ENCODE data around the gene DDR2. TPM values are rescaled to one million over a fixed set of nuclear protein-coding genes. Genes with fewer than 3 reads are reported as not detected.

The DDR2 gene
- total and polyA plus RNA-seq, 8 donors: 6.8 to 117 (median 34.1) TPM

DNA sequence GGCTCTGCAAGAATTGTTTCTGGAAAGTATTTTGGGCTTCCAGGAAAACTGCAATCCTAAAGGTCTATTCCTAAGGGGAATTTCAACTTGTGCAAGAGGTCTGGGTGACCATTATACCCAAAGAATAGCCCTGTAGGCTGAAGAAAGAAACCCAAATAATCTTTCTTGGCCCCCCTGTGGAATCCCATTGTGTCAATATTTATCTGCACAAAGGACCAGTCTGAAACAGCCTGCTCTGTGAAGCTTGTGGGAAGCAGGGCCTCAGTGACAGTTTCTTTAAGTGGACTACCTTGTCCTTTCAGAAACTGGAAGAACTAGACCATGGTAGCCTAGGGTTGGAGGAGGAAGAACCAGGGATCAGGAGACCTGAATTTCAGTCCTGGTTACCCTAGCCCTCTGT lies 99.8 kb downstream of the DDR2 start:
- no peak for TF ChIP-seq EP300 (IDR thresholded peaks at IDR 0.05)
- TF ChIP-seq POLR2A (IDR thresholded peaks at IDR 0.05): no peak
- TF ChIP-seq POLR2AphosphoS5 (IDR thresholded peaks at IDR 0.05): no peak
- TF ChIP-seq, protein P1, sequence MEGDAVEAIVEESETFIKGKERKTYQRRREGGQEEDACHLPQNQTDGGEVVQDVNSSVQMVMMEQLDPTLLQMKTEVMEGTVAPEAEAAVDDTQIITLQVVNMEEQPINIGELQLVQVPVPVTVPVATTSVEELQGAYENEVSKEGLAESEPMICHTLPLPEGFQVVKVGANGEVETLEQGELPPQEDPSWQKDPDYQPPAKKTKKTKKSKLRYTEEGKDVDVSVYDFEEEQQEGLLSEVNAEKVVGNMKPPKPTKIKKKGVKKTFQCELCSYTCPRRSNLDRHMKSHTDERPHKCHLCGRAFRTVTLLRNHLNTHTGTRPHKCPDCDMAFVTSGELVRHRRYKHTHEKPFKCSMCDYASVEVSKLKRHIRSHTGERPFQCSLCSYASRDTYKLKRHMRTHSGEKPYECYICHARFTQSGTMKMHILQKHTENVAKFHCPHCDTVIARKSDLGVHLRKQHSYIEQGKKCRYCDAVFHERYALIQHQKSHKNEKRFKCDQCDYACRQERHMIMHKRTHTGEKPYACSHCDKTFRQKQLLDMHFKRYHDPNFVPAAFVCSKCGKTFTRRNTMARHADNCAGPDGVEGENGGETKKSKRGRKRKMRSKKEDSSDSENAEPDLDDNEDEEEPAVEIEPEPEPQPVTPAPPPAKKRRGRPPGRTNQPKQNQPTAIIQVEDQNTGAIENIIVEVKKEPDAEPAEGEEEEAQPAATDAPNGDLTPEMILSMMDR (IDR thresholded peaks at IDR 0.05): no peak
- no peaks in the 10 kb centered on the region for H3K27me3 ChIP-seq
- H3K27ac ChIP-seq: peak overlapping the region; percentile 36 to 83 (median 69)
- no peak overlapping the region for H3K4me3 ChIP-seq
- no peaks in the 10 kb centered on the region for H3K9me3 ChIP-seq
- no peaks in the 10 kb centered on the region for H3K36me3 ChIP-seq
- no peak for DNase-seq
- intact Hi-C loops (cut with DNase I; ENCODE audit: low total_unique reads): no loop called here
- peaks cover 7 to 48% (median 21%) of the 10 kb centered on the region in 4 donors for H3K4me1 ChIP-seq

DNA sequence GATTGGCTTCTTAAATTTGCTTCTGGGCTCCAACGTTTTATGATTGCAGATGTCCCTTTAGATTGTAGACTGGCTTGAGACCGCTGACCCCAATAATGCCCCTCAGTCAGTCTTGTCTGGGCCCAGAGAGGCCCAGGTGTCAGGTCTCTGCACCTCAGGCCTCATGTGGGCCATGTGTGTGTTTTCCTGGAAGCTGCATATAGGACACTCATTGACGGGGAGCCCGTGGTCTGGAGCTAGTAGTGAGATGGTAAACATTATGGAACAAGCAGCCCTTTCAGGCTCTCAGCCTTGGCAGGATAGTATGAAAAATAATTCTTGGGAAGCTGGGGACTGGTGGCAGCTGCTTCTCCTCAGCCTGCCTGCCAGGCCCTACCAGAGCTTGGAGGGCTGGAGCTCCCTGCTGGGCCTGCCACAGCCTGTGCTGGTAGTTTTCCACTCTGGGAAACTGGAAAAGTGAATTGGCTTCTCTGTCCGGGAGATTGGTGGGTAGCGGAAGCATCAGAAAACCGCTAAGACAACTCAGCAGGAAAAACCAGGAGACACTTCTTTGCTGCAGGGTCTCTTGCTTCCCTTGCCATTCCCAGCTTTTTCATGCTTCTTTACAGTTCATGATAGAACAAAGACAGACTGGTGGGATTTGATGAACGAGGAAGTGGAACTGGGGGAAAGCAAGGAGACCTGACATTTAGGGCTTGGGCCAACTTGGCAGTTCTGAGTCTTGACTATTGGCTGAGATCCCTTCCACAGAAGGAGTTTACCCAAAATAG lies 100.5 kb downstream of the DDR2 start:
- DNase-seq: peak in 1 of 2 donors; percentile 71
- TF ChIP-seq, protein P1 (IDR thresholded peaks at IDR 0.05): no peak
- peak in 1 of 3 donors; percentile 9 for TF ChIP-seq POLR2AphosphoS5 (IDR thresholded peaks at IDR 0.05)
- Histone ChIP-seq H3K27ac (peak overlapping the region; percentile 36 to 83 (median 69)), H3K4me1 (peaks cover 7 to 48% (median 21%) of the 10 kb centered on the region in 4 donors), H3K4me3 (no peak overlapping the region), H3K36me3 (no peaks in the 10 kb centered on the region), H3K27me3 (no peaks in the 10 kb centered on the region), H3K9me3 (no peaks in the 10 kb centered on the region)
- intact Hi-C loops (cut with DNase I; ENCODE audit: low total_unique reads): no loop called here
- 44 to 69% (median 53%) methylated on average over 8 of the region's 8 CpGs for WGBS, 5 donors

DNA sequence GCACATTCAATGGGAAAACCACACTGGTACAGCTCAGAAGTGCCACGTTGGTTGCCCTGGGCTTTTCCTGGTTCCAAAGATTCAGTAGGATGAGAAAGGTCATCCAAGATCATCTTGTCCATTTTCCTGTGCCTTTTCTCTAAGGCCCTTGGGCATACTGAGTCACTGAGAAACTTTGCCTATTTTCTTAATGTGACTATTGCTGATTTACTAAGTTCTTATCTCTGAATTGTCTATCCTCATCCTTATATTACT lies 101.0 kb downstream of the DDR2 start:
- peaks cover 7 to 48% (median 21%) of the 10 kb centered on the region in 4 donors for H3K4me1 ChIP-seq
- TF ChIP-seq EP300 (IDR thresholded peaks at IDR 0.05) (no peak), POLR2A (IDR thresholded peaks at IDR 0.05) (no peak), POLR2AphosphoS5 (IDR thresholded peaks at IDR 0.05) (no peak)
- TF ChIP-seq, protein P1 (IDR thresholded peaks at IDR 0.05): no peak
- no peak for DNase-seq
- intact Hi-C loops (cut with DNase I; ENCODE audit: low total_unique reads): no loop called here
- WGBS, 5 donors: 29 to 50% (median 46%) methylated on average over 1 of the region's 1 CpG
- no peaks in the 10 kb centered on the region for H3K36me3 ChIP-seq
- no peaks in the 10 kb centered on the region for H3K9me3 ChIP-seq
- no peaks in the 10 kb centered on the region for H3K27me3 ChIP-seq
- H3K27ac ChIP-seq: peak overlapping the region in 4 of 5 donors; percentile 67 to 83 (median 70)
- no peak overlapping the region for H3K4me3 ChIP-seq

DNA sequence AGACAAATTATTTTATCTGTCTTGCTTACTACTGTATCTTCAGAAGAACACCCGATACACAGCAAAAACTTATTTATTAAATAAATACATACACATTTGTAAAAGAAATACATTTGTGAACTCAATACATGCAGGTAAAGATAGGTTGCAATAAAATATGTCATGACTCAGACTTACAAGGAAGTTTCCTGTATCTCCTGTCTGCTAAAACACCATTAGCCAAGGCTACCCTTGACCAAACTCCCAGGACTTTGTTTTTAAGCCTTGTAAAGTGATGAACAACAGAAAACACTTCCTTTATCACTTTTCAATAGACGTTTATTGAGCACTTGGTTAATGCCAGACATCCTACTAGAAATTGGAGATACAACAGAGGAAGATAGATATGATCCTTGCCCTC lies 101.8 kb downstream of the DDR2 start:
- no peak overlapping the region for H3K4me3 ChIP-seq
- no peaks in the 10 kb centered on the region for H3K36me3 ChIP-seq
- TF ChIP-seq POLR2AphosphoS5 (IDR thresholded peaks at IDR 0.05): no peak
- no peak for TF ChIP-seq EP300 (IDR thresholded peaks at IDR 0.05)
- no peak for TF ChIP-seq POLR2A (IDR thresholded peaks at IDR 0.05)
- intact Hi-C loops (cut with DNase I; ENCODE audit: low total_unique reads): no loop called here
- peaks cover 7 to 48% (median 21%) of the 10 kb centered on the region in 4 donors for H3K4me1 ChIP-seq
- WGBS, 5 donors: 69 to 77% (median 73%) methylated on average over 2 of the region's 2 CpGs
- DNase-seq: no peak
- H3K9me3 ChIP-seq: no peaks in the 10 kb centered on the region
- H3K27me3 ChIP-seq: no peaks in the 10 kb centered on the region
- peak overlapping the region in 2 of 5 donors; percentile 69 to 83 for H3K27ac ChIP-seq

DNA sequence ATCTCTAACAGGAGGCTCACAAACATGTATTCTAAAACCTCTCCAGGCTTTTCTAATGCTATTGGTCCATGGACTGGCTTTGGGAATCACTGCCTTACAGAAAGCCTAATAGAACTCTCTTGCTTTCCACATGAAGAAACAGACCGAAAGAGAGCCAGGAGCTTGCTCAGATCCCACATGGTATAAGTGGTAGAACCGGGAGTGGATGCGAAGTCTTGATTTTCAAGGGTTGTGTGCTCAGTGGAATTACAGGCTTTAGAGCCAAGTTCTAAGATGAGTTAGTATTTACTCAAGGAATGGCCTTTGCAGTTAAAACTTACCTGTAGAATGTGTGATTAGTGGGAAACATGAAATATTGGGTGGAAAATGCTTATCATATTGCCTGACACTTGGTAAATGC lies 103.9 kb downstream of the DDR2 start:
- H3K27ac ChIP-seq: peak overlapping the region in 3 of 5 donors; percentile 10 to 83 (median 26)
- 88 to 93% (median 91%) methylated on average over 3 of the region's 3 CpGs for WGBS, 5 donors
- no peak overlapping the region for H3K4me3 ChIP-seq
- H3K36me3 ChIP-seq: no peaks in the 10 kb centered on the region
- no peaks in the 10 kb centered on the region for H3K9me3 ChIP-seq
- H3K27me3 ChIP-seq: no peaks in the 10 kb centered on the region
- peaks cover 7 to 41% (median 21%) of the 10 kb centered on the region in 4 donors for H3K4me1 ChIP-seq
- DNase-seq: no peak
- TF ChIP-seq POLR2A (IDR thresholded peaks at IDR 0.05): no peak
- TF ChIP-seq POLR2AphosphoS5 (IDR thresholded peaks at IDR 0.05): no peak
- intact Hi-C loops (cut with DNase I; ENCODE audit: low total_unique reads): no loop called here
